ENCODE results near the gene ATP6V1G2.

The ATP6V1G2 gene

GRCh38 chr6:31530659-31531058 lies 15.7 kb downstream of the ATP6V1G2 start:
- no peak for DNase-seq
- H3K4me3 ChIP-seq (ENCODE audit: low read depth, low read length) = no peak overlapping the region
- no peaks in the 10 kb centered on the region for H3K9me3 ChIP-seq (ENCODE audit: severe bottlenecking)
- TF ChIP-seq CTCF (IDR thresholded peaks at IDR 0.05; ENCODE audit: low read depth, low read length) = 0 out of 2 replicates have a peak, but pooled peaks have one; percentile 5
- peaks cover 63% of the 10 kb centered on the region for H3K36me3 ChIP-seq
- no peaks in the 10 kb centered on the region for H3K27me3 ChIP-seq (ENCODE audit: insufficient read depth, low read depth, severe bottlenecking)
- no peak overlapping the region for H3K27ac ChIP-seq

GRCh38 chr6:31529329-31530150 lies 16.9 kb downstream of the ATP6V1G2 start:
- peak; percentile 36 for DNase-seq
- H3K27me3 ChIP-seq (ENCODE audit: insufficient read depth, low read depth, severe bottlenecking) = no peaks in the 10 kb centered on the region
- no peak overlapping the region for H3K4me3 ChIP-seq (ENCODE audit: low read depth, low read length)
- peaks cover 52% of the 10 kb centered on the region for H3K36me3 ChIP-seq
- TF ChIP-seq CTCF (IDR thresholded peaks at IDR 0.05; ENCODE audit: low read depth, low read length) = no peak
- no peaks in the 10 kb centered on the region for H3K9me3 ChIP-seq (ENCODE audit: severe bottlenecking)
- H3K27ac ChIP-seq = peak overlapping the region; percentile 44

- no peaks in the 10 kb centered on the region for H3K27me3 ChIP-seq (ENCODE audit: insufficient read depth, low read depth, severe bottlenecking)
- H3K9me3 ChIP-seq (ENCODE audit: severe bottlenecking) = no peaks in the 10 kb centered on the region
- TF ChIP-seq CTCF (IDR thresholded peaks at IDR 0.05; ENCODE audit: low read depth, low read length) = no peak
- no peak for DNase-seq
- H3K36me3 ChIP-seq = peaks cover 46% of the 10 kb centered on the region
- peak within 1 kb of the TSS; percentile 44 for H3K27ac ChIP-seq
- no peak within 1 kb of the TSS for H3K4me3 ChIP-seq (ENCODE audit: low read depth, low read length)
Measured at GRCh38 chr6:31528821-31529328, 17.5 kb downstream of the ATP6V1G2 start, which contains the start of gene MCCD1. MCCD1 (plus strand) TSS chr6:31528962; CDS start chr6:31529015, 53 bp downstream.

GRCh38 chr6:31528307-31528777 lies 18.1 kb downstream of the ATP6V1G2 start:
- H3K27ac ChIP-seq = no peak overlapping the region
- DNase-seq = no peak
- TF ChIP-seq CTCF (IDR thresholded peaks at IDR 0.05; ENCODE audit: low read depth, low read length) = no peak
- no peak overlapping the region for H3K4me3 ChIP-seq (ENCODE audit: low read depth, low read length)
- peaks cover 40% of the 10 kb centered on the region for H3K36me3 ChIP-seq
- no peaks in the 10 kb centered on the region for H3K9me3 ChIP-seq (ENCODE audit: severe bottlenecking)
- H3K27me3 ChIP-seq (ENCODE audit: insufficient read depth, low read depth, severe bottlenecking) = no peaks in the 10 kb centered on the region

- no peak overlapping the region for H3K27ac ChIP-seq
- no peak for TF ChIP-seq CTCF (IDR thresholded peaks at IDR 0.05; ENCODE audit: low read depth, low read length)
- no peaks in the 10 kb centered on the region for H3K9me3 ChIP-seq (ENCODE audit: severe bottlenecking)
- H3K36me3 ChIP-seq = peaks cover 18% of the 10 kb centered on the region
- no peak overlapping the region for H3K4me3 ChIP-seq (ENCODE audit: low read depth, low read length)
- no peak for DNase-seq
- H3K27me3 ChIP-seq (ENCODE audit: insufficient read depth, low read depth, severe bottlenecking) = no peaks in the 10 kb centered on the region
Measured at GRCh38 chr6:31525932-31526591, 20.3 kb downstream of the ATP6V1G2 start.
